ENCODE data around the gene SLC35E3. TPM values are rescaled to one million over a fixed set of nuclear protein-coding genes. Genes with fewer than 3 reads are reported as not detected.

Gene SLC35E3
- total RNA-seq, 1 experiment from 2014 or later = 4.9 TPM

DNA sequence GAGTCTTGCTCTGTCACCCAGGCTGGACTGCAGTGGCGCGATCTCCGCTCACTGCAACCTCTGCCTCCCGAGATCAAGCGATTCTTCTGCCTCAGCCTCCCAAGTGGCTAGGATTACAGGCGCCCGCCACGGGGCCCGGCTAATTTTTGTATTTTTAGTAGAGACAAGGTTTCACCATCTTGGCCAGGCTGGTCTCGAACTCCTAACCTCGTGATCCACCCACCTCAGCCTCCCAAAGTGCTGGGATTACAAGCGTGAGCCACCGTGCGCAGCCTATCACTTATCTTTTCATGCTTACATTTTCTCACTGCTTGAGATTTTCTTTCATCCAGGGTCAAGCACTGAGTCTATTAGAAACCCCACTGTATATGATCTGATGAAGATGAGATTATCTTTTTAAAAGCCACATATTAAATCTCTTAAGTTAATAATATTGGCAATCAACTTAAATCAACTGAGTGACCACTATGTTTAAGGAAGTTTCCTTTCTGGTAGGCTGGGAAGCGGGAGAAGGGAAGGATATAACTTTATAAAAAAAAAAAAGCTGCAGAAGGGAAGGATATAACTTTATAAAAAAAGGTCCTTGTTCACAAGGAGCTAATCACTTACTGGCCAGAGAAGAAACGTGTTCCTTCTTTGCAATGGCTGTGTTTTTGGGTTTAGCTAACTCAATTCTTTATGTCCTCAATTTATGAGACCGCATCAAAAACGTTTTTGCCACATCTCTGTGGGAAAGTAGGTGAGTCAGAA is 60.7 kb downstream of the SLC35E3 start:
- CTCF ChIA-PET = interaction anchor here (1.1 kb wide), 1 partner anchor 92 kb away, joined by 4 read pairs; no protein-coding TSS in a partner anchor
- Histone ChIP-seq H3K9ac (ENCODE audit: low read length) (peak overlapping the region; percentile 100), H3K36me3 (ENCODE audit: control insufficient read depth in 1 of 2, insufficient read depth in 2 of 2, low read length in 2 of 2) (no peaks in the 10 kb centered on the region), H3K9me3 (ENCODE audit: control insufficient read depth in 1 of 2, insufficient read depth in 1 of 2, low read depth in 1 of 2, low read length in 2 of 2) (no peaks in the 10 kb centered on the region), H3K9me2 (ENCODE audit: insufficient read depth) (no peaks in the 10 kb centered on the region), H3K4me3 (replicated peaks in 1 of 2; ENCODE audit: low read depth in 1 of 2, low read length in 2 of 2) (peak overlapping the region in 1 of 2 experiments; percentile 96; a peak in 2 of 4 replicates), H4K20me1 (ENCODE audit: insufficient read depth) (no peaks in the 10 kb centered on the region), H3K4me2 (ENCODE audit: low read length) (peak overlapping the region; percentile 84), H3K4me1 (ENCODE audit: control insufficient read depth in 1 of 2, insufficient read depth in 2 of 2, low read length in 2 of 2) (peaks cover 14 to 39% of the 10 kb centered on the region in 2 experiments; a peak in 3 of 4 replicates), H2AFZ (ENCODE audit: low read depth, low read length, poor library complexity, severe bottlenecking) (peak overlapping the region; percentile 86), H3K27ac (ENCODE audit: low read depth, low read length) (peak overlapping the region; percentile 99; the same call in 1 of the 2 replicates), H3K27me3 (ENCODE audit: insufficient read depth, low read length) (no peaks in the 10 kb centered on the region), H3K79me2 (ENCODE audit: insufficient read depth, low read length) (peaks cover 37% of the 10 kb centered on the region)
- intact Hi-C loops (cut with micrococcal nuclease) = loop anchor here (5.0 kb wide), 1 partner anchor 474 kb away; the partner anchor contains the start of gene MDM1
- RAD21 ChIA-PET (ENCODE audit: low non-redundant PET in 1 of 2, low total read pairs in 2 of 2, uncharacterized antibody in 2 of 2, unreplicated experiment in 2 of 2) = no interaction called here
- TF ChIP-seq FOSL1 (IDR thresholded peaks at IDR 0.05; ENCODE audit: low read depth) (no peak), ELF1 (IDR thresholded peaks at IDR 0.05; ENCODE audit: borderline replicate concordance, low read depth) (no peak), EZH2phosphoT487 (IDR thresholded peaks at IDR 0.05; ENCODE audit: borderline replicate concordance) (no peak), SRF (IDR thresholded peaks at IDR 0.05; ENCODE audit: low read depth) (no peak), REST (IDR thresholded peaks at IDR 0.05; ENCODE audit: low read depth) (no peak), POLR2AphosphoS5 (IDR thresholded peaks at IDR 0.05; ENCODE audit: low read depth, low read length) (no peak), RAD21 (IDR thresholded peaks at IDR 0.05; ENCODE audit: low read depth) (no peak), EGR1 (IDR thresholded peaks at IDR 0.05; ENCODE audit: low read depth) (no peak), JUND (IDR thresholded peaks at IDR 0.05) (no peak), CTCF (IDR thresholded peaks at IDR 0.05 in 2 of 3, conservative IDR thresholded peaks at IDR 0.05 in 1 of 3; ENCODE audit: borderline replicate concordance in 1 of 3, insufficient read depth in 1 of 3, low read depth in 2 of 3, low read length in 2 of 3) (no peak), ZNF274 (IDR thresholded peaks at IDR 0.05; ENCODE audit: low read depth, low read length) (no peak), SP1 (IDR thresholded peaks at IDR 0.05; ENCODE audit: low read depth) (no peak), SIN3A (IDR thresholded peaks at IDR 0.05; ENCODE audit: low read depth) (no peak)
- TF ChIP-seq, protein P1, sequence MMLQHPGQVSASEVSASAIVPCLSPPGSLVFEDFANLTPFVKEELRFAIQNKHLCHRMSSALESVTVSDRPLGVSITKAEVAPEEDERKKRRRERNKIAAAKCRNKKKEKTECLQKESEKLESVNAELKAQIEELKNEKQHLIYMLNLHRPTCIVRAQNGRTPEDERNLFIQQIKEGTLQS (IDR thresholded peaks at IDR 0.05) = no peak
- TF ChIP-seq, protein P2, sequence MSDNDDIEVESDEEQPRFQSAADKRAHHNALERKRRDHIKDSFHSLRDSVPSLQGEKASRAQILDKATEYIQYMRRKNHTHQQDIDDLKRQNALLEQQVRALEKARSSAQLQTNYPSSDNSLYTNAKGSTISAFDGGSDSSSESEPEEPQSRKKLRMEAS (IDR thresholded peaks at IDR 0.05) = no peak
- TF ChIP-seq, protein P3, sequence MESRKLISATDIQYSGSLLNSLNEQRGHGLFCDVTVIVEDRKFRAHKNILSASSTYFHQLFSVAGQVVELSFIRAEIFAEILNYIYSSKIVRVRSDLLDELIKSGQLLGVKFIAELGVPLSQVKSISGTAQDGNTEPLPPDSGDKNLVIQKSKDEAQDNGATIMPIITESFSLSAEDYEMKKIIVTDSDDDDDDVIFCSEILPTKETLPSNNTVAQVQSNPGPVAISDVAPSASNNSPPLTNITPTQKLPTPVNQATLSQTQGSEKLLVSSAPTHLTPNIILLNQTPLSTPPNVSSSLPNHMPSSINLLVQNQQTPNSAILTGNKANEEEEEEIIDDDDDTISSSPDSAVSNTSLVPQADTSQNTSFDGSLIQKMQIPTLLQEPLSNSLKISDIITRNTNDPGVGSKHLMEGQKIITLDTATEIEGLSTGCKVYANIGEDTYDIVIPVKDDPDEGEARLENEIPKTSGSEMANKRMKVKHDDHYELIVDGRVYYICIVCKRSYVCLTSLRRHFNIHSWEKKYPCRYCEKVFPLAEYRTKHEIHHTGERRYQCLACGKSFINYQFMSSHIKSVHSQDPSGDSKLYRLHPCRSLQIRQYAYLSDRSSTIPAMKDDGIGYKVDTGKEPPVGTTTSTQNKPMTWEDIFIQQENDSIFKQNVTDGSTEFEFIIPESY (IDR thresholded peaks at IDR 0.05; ENCODE audit: extremely low read depth, insufficient replicate concordance, low read length) = no peak
- no peak for ATAC-seq
- no TSS peak for BruUV-seq (replicated peaks)
- POLR2A ChIA-PET = interaction anchor here (1.7 kb wide), 1 partner anchor 13 kb away, joined by 7 read pairs; no protein-coding TSS in a partner anchor
- DNase-seq (ENCODE audit: low read depth, low spot score) = no peak

All from HCT116 (cell line).